Gastroesophageal sphincter (tissue), 4 donors: ENCODE measurements around the gene KCTD16. TPM values are rescaled to one million over a fixed set of nuclear protein-coding genes. Genes with fewer than 3 reads are reported as not detected.

Experiments
- ATAC-seq: fragments of 150-250 bp; one replicate; pipeline ENCODE4 v1.9.1; 2016; ENCODE audit warnings: mild to moderate bottlenecking, moderate library complexity
- H3K27ac ChIP-seq, 4 donors: fragments of 200-600 bp; sonication (generic) in 3 of 4; 1 replicate in 3 of 4; 2 replicates in 1 of 4; pipeline ENCODE4 v1.5.1; 2016 to 2019
- H3K27me3 ChIP-seq: fragments of 200-600 bp; sonication (generic); one replicate; pipeline ENCODE4 v1.5.1; 2019
- H3K36me3 ChIP-seq, 2 donors: fragments of 200-600 bp; sonication (generic); one replicate each; pipeline ENCODE4 v1.5.1; 2019; ENCODE audit warnings: control low read depth in 1 of 2
- H3K4me1 ChIP-seq, 3 donors: fragments of 200-600 bp; sonication (generic); 1 replicate in 2 of 3; 2 replicates in 1 of 3; pipeline ENCODE4 v1.5.1; 2016 to 2019; ENCODE audit warnings: control low read depth in 2 of 3
- H3K4me3 ChIP-seq, 2 donors: fragments of 200-600 bp; sonication (generic); one replicate each; pipeline ENCODE4 v1.5.1; 2019; ENCODE audit warnings: mild to moderate bottlenecking in 1 of 2, moderate library complexity in 1 of 2
- H3K9me3 ChIP-seq, 3 donors: fragments of 200-600 bp; sonication (generic); one replicate each; pipeline ENCODE4 v1.5.1; 2017 to 2019; ENCODE audit warnings: control low read depth in 2 of 3
- CTCF ChIP-seq, 4 experiments: fragments of 200-600 bp in 2 of 4; fragments of 450-650 bp in 2 of 4; sonication (generic) in 1 of 4; IDR thresholded peaks; one replicate each; pipeline ENCODE4 v1.5.1; 2017 to 2019; ENCODE audit warnings: antibody characterized with exemption in 4 of 4, mild to moderate bottlenecking in 2 of 4, moderate library complexity in 2 of 4
- EP300 ChIP-seq: sonication (generic); formaldehyde crosslinking; IDR thresholded peaks from one replicate; pipeline ENCODE4 v1.6.1; 2017; ENCODE audit warnings: antibody characterized with exemption, mild to moderate bottlenecking
- POLR2A ChIP-seq, 2 donors: fragments of 450-650 bp; IDR thresholded peaks; one replicate each; pipeline ENCODE4 v1.6.1; 2017; ENCODE audit warnings: antibody characterized with exemption in 2 of 2, mild to moderate bottlenecking in 2 of 2, moderate library complexity in 1 of 2
- POLR2AphosphoS5 ChIP-seq: sonication (generic); formaldehyde crosslinking; IDR thresholded peaks from one replicate; pipeline ENCODE4 v1.6.1; 2017; ENCODE audit warnings: antibody characterized with exemption
- WGBS, 2 donors: methylation state at CpG; one replicate each; pipeline ENCODE4 v1.1.5; 2018; ENCODE audit warnings: low coverage in 1 of 2; 5-methylcytosine and 5-hydroxymethylcytosine counted together
- total RNA-seq, 4 donors: library from RNA; depleted of rRNA; stranded (reverse); fragments of >200 nt; gene quantifications; one replicate each; pipeline ENCODE4 v1.1.0, GENCODE V29; 2016

The KCTD16 gene
- total RNA-seq, 4 donors from 2014 or later: 0.05 to 0.13 (median 0.12) TPM; not detected in 1

DNA sequence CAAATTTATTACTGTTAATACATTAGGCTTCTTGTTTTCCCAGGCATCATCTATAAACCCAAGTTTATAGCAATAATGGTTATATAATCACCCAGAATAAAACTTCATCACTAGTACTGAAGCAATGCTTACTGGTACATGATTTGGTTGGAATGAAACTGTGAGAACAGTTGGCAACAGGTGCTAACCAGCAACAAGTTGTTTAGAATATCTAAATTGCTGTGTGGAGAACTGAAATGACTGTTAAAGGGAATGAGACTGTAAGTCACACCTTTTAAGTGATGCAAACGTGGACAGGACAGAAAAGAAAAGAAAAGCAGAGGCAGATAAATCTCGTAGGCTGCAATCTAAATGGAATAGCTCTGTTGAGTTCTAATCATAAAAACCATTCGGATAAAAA is 2.7 kb upstream of the KCTD16 start:
- Histone ChIP-seq H3K36me3 (peaks cover 4 to 54% of the 10 kb centered on the region in 2 donors), H3K27me3 (no peaks in the 10 kb centered on the region), H3K27ac (no peak overlapping the region), H3K4me3 (no peak overlapping the region), H3K4me1 (peaks cover 0 to 54% (median 7%) of the 10 kb centered on the region in 3 donors), H3K9me3 (no peaks in the 10 kb centered on the region)
- TF ChIP-seq EP300 (no peak), POLR2AphosphoS5 (no peak), POLR2A (IDR thresholded peaks at IDR 0.05) (no peak), CTCF (IDR thresholded peaks at IDR 0.05) (no peak)
- ATAC-seq: no peak
- WGBS, 2 donors: 69 to 70% methylated on average over 2 to 3 of the region's 3 CpGs

DNA sequence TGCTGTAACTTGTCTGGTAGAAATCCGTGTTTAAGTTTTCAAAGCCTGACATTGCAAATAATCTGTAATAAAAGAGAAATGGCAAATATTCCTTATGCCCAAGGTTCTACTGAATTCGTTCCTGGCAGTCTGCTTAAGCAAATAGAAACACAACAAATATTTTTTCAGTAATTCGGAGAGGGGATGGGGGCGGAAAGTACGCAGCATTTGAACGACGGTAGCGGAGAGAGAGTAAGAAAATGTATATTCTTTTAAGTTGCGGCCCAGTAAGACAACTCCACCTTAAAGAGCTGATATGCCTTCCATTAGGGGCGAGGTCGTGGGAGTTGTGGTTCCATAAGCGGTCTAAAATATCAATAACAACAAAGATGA is 783 bp upstream of the KCTD16 start:
- Histone ChIP-seq H3K4me1 (peaks cover 0 to 54% (median 7%) of the 10 kb centered on the region in 3 donors), H3K4me3 (peak overlapping the region; percentile 53 to 85), H3K27ac (peak overlapping the region; percentile 0 to 81 (median 80)), H3K9me3 (no peaks in the 10 kb centered on the region), H3K36me3 (peaks cover 0 to 35% of the 10 kb centered on the region in 2 donors), H3K27me3 (peaks cover 6% of the 10 kb centered on the region)
- no peak for ATAC-seq
- 0 to 4% methylated on average over 6 to 12 of the region's 12 CpGs for WGBS, 2 donors
- no peak for TF ChIP-seq CTCF (IDR thresholded peaks at IDR 0.05)
- no peak for TF ChIP-seq POLR2AphosphoS5
- no peak for TF ChIP-seq POLR2A (IDR thresholded peaks at IDR 0.05)
- no peak for TF ChIP-seq EP300

DNA sequence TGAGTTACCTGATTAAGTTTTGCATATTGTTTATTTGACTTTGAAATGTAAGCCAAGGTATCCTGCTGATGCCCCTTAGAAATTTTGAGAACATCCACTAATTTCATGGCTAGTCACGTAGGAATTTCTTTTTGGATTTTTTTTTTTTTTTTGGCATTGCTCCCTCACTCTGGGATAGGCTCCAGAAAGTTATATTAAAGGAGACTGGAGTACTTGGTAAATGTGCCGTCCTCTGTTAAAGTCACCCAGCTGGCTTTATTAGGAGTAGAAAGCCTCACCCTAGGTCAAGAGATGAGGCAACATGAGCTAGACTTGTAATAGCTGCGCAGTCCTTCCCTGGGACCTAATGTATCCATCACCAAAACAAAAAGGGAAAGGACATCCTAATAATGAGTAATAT is 3.1 kb downstream of the KCTD16 start:
- peaks cover 0 to 18% (median 7%) of the 10 kb centered on the region in 3 donors for H3K4me1 ChIP-seq
- TF ChIP-seq POLR2AphosphoS5 (no peak), POLR2A (IDR thresholded peaks at IDR 0.05) (no peak), CTCF (IDR thresholded peaks at IDR 0.05) (no peak), EP300 (no peak)
- peaks cover 6% of the 10 kb centered on the region for H3K27me3 ChIP-seq
- 14 to 17% methylated on average over 1 to 3 of the region's 3 CpGs for WGBS, 2 donors
- H3K9me3 ChIP-seq: no peaks in the 10 kb centered on the region
- no peak for ATAC-seq
- no peak overlapping the region for H3K4me3 ChIP-seq
- peaks cover 0 to 1% of the 10 kb centered on the region in 2 donors for H3K36me3 ChIP-seq
- no peak overlapping the region for H3K27ac ChIP-seq

DNA sequence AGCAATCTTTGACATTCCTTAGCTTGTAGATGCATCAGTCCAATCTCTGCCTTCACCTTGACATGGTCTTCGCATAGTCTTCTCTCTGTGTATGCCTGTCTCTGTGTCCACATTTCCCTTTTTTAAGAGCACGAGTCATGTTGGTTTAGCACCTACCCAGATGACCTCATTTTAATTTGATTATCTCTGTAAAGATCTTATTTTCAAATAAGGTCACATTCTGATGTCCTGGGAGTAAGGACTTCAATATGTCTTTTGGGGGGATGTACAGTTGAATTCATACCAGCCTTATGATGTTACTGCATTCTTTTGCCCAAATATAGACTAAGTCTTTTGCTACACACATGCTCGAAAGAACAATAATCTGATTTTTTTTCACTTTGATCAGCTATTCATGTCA is 6.9 kb downstream of the KCTD16 start:
- Histone ChIP-seq H3K27me3 (peaks cover 6% of the 10 kb centered on the region), H3K9me3 (no peaks in the 10 kb centered on the region), H3K4me3 (no peak overlapping the region), H3K27ac (no peak overlapping the region), H3K4me1 (no peaks in the 10 kb centered on the region), H3K36me3 (no peaks in the 10 kb centered on the region)
- no peak for TF ChIP-seq POLR2A (IDR thresholded peaks at IDR 0.05)
- no peak for TF ChIP-seq POLR2AphosphoS5
- TF ChIP-seq EP300: no peak
- no peak for TF ChIP-seq CTCF (IDR thresholded peaks at IDR 0.05)
- ATAC-seq: no peak
- WGBS, 2 donors: 80 to 92% methylated on average over 1 to 3 of the region's 3 CpGs

DNA sequence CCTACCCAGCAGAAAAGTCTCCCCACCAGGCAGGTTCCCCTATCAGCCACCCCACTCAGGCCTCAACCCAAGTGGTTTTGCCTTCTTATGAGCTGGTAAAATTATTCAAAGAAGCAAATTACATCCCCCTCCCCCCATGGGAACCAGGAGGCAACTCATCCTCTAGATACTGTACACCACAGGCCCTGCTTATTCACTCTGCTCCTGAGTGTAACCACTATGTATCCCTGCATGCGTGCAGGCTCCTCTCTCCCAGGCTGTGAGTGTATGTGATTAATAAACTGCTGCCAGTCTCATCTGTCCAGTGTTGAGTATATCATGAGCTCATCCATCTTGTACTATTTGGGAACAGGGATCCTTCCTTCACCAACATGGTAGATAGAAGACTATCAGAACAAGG is 8.6 kb downstream of the KCTD16 start:
- WGBS, 2 donors: 100% methylated on average over 1 of the region's 1 CpG; no CpG with 5 or more reads in 1 of the 2 donors
- H3K27ac ChIP-seq: no peak overlapping the region
- no peak overlapping the region for H3K4me3 ChIP-seq
- no peaks in the 10 kb centered on the region for H3K4me1 ChIP-seq
- TF ChIP-seq CTCF (IDR thresholded peaks at IDR 0.05): no peak
- no peak for TF ChIP-seq POLR2AphosphoS5
- TF ChIP-seq EP300: no peak
- TF ChIP-seq POLR2A (IDR thresholded peaks at IDR 0.05): no peak
- H3K27me3 ChIP-seq: peaks cover 4% of the 10 kb centered on the region
- H3K9me3 ChIP-seq: no peaks in the 10 kb centered on the region
- no peaks in the 10 kb centered on the region for H3K36me3 ChIP-seq
- ATAC-seq: no peak
